Choroid plexus epithelial cell (primary cell): Measurements from ENCODE around the gene INSR.

ENCODE experiments used
- DNase-seq: peaks from one replicate; pipeline ENCODE4 v3.0.0-alpha.2; 2010; ENCODE audit warnings: low read depth
- H3K4me3 ChIP-seq: 2 replicates; pipeline ENCODE4 v1.5.1; 2011; ENCODE audit warnings: low read depth, mild to moderate bottlenecking, control low read depth, low read length, moderate library complexity
- TF ChIP-seq, protein P1 (sequence below): conservative IDR thresholded peaks from 2 replicates; pipeline ENCODE4 v1.5.1; 2011; ENCODE audit warnings: low read depth, mild to moderate bottlenecking, control low read depth, inconsistent platforms, low read length, moderate library complexity

The INSR gene

GRCh38 chr19:7142771-7143170, 151.4 kb downstream of the INSR start:
- DNase-seq, result no peak
- TF ChIP-seq, protein P1, sequence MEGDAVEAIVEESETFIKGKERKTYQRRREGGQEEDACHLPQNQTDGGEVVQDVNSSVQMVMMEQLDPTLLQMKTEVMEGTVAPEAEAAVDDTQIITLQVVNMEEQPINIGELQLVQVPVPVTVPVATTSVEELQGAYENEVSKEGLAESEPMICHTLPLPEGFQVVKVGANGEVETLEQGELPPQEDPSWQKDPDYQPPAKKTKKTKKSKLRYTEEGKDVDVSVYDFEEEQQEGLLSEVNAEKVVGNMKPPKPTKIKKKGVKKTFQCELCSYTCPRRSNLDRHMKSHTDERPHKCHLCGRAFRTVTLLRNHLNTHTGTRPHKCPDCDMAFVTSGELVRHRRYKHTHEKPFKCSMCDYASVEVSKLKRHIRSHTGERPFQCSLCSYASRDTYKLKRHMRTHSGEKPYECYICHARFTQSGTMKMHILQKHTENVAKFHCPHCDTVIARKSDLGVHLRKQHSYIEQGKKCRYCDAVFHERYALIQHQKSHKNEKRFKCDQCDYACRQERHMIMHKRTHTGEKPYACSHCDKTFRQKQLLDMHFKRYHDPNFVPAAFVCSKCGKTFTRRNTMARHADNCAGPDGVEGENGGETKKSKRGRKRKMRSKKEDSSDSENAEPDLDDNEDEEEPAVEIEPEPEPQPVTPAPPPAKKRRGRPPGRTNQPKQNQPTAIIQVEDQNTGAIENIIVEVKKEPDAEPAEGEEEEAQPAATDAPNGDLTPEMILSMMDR, result no peak

GRCh38 chr19:7140137-7140536, 154.1 kb downstream of the INSR start:
- TF ChIP-seq, protein P1, result no peak
- no peak for DNase-seq
- H3K4me3 ChIP-seq, result no peak overlapping the region

More at GRCh38 chr19:7142771-7143170, 151.4 kb downstream of the INSR start:
- H3K4me3 ChIP-seq, result no peak overlapping the region

GRCh38 chr19:7139095-7139494, 155.1 kb downstream of the INSR start:
- H3K4me3 ChIP-seq, result no peak overlapping the region
- no peak for DNase-seq
- TF ChIP-seq, protein P1, result no peak

- TF ChIP-seq, protein P1, result no peak
- no peak overlapping the region for H3K4me3 ChIP-seq
- no peak for DNase-seq
These were observed 155.8 kb downstream of the INSR start for GRCh38 chr19:7138402-7138801.

GRCh38 chr19:7137120-7137519, 157.1 kb downstream of the INSR start:
- no peak for DNase-seq
- no peak overlapping the region for H3K4me3 ChIP-seq
- TF ChIP-seq, protein P1, result no peak

DNA sequence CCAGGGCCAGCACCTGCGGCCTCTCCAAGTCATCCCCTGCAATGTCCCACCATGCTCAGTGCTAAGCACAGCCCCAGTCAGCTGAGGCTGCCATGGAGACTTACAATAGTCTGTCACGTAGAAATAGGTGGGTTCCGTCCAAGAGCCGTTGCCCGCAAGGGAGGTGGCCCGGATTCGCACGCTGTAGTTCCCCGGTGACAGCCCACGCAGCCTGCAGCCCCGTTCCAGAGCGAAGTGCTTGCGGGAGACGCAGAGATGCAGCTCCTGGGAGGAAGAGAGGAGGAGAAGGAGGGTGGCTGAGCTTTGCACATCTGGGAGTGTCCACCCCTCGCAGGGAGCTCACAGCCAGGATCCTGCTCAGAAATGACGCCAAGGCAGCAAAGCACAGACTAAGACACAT, 162.2 kb downstream of the INSR start:
- TF ChIP-seq, protein P1, result no peak
- H3K4me3 ChIP-seq, result no peak overlapping the region
- DNase-seq, result no peak

- TF ChIP-seq, protein P1, result no peak
- no peak overlapping the region for H3K4me3 ChIP-seq
- no peak for DNase-seq
These were observed 164.2 kb downstream of the INSR start for GRCh38 chr19:7130043-7130442.
